Right ventricle myocardium inferior (tissue), 1 donor: ENCODE results near the gene YWHAQ. TPM values are rescaled to one million over a fixed set of nuclear protein-coding genes. Genes with fewer than 3 reads are reported as not detected.
"Not testable (repeated sequence)": the region's sequence is repeated elsewhere in the genome, so short reads cannot be mapped to it uniquely, and the experiment has no call there.

Source experiments
- ATAC-seq: fragments of 200-7000 bp; cut with Tn5 transposase; one replicate; pipeline ENCODE4 v1.9.1; 2020; ENCODE audit warnings: mild to moderate bottlenecking, moderate library complexity
- DNase-seq: peaks from one replicate; pipeline ENCODE4 v3.0.0; 2021; ENCODE audit errors: missing footprints
- intact Hi-C: fragments of 100-400 bp; cut with DNase I; formaldehyde crosslinking; loops from one replicate; pipeline ENCODE4 v1.11.0; 2022
- total RNA-seq: library from RNA; stranded (reverse); fragmentation: NEBNext Ultra II Directional; extraction: Animal tissue kit (Norgen Biotek cat#: 25700); gene quantifications from one replicate; pipeline ENCODE4 v1.2.1, GENCODE V29; 2021
- donor health status: DM: no; HTN: yes; CAD: no; lungs with severe emphysema.

Gene YWHAQ
- total RNA-seq, 1 donor from 2014 or later, result 116 TPM

GRCh38 chr2:9570182-9571060 is 60.4 kb downstream of the YWHAQ start:
- DNase-seq, result no peak
- no peak for ATAC-seq
- intact Hi-C loops, result no loop called here

DNA sequence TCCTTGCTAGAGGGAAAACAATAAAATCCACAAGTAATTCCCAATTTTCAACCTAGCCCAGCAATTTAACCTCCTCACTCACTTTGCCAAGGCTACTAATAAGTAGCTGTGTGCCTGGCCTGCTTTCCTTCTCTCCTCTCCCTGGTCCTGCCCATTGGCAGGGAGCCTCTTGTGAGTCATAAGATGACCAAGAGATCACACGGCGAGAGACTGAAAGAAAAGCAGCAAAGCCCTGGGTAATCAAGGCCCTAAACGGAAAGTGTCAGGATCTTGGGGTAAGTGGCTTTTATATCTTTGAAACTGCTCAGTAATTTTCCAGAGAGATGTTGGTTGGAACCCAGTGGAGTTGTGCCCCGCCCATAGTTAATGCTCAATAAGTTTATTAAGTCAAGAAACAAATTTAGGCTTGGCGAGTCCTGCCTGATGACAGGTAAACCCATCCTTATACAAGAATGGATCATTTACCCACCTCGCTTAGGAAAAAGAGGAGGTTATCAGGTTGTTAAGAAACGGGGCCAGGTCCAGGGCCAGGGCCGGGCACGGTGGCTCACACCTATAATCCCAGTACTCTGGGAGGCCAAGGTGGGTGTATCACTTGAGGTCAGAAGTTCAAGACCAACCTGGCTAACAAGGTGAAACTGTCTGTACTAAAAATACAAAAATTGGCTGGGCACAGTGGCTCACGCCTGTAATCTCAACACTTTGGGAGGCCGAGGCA is 65.2 kb downstream of the YWHAQ start:
- DNase-seq, result peak; percentile 77
- intact Hi-C loops, result no loop called here
- peak; percentile 92 for ATAC-seq

- intact Hi-C loops, result no loop called here
- no peak for ATAC-seq
- no peak for DNase-seq
These were observed 70.2 kb downstream of the YWHAQ start for GRCh38 chr2:9560628-9561027.

GRCh38 chr2:9558948-9559381 is 71.8 kb downstream of the YWHAQ start:
- ATAC-seq (no peak), DNase-seq (no peak)
- intact Hi-C loops, result loop anchor here (5.0 to 10.0 kb wide), 3 partner anchors 43 to 486 kb away; partner anchors contain the start of gene KLF11

- intact Hi-C loops, result loop anchor here (5.0 to 10.0 kb wide), 3 partner anchors 46 to 489 kb away; partner anchors contain the start of gene KLF11
- ATAC-seq (no peak), DNase-seq (no peak)
These were observed 74.6 kb downstream of the YWHAQ start for GRCh38 chr2:9556121-9556743.

DNA sequence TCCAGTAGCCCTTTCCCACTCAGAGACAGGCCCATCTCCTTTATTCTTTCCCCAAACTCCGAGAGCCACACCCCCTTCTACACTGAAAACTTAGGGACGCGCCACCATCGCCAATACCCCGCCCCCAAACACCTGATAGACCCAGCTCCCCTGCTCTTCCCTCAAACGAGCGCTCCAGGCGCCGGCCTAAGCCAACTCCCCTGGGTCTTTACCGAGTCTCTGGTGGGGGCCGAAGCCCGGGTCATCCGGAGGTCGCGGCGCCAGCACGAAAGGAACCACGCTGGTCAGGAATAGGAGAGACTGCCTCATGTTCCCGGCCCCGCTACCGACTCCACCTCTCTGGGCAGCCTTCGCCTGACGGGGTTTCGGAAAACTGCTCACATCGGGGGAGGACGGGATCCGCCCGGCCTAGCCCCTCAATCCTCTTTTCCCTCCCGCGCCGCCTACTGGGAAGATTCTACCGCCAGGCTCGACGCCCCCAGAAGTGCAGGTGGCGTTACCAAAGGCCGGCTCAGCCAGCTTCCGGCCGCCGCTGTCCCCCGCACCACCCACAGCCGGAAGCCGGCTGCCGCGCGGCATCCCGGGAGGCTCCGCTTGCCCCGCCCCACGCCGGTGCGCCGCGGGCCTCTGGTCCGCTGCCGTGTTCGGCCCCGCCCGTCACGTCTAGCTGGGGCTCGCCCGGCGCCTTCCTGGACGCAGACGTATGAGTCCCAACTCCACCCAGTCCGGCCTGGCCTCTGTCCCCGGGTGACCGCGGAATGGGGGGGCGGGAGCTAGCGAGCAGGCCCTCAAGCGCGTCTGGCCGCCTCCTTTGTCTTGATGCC is 75.3 kb downstream of the YWHAQ start, which contains the start of gene ADAM17:
ADAM17 (minus strand) TSS at position 534 of the 824 bp plus-strand sequence; CDS start at position 309, 225 bp downstream.
- ATAC-seq, result peak; percentile 98
- intact Hi-C loops, result loop anchor here (2.0 to 10.0 kb wide), 4 partner anchors 47 to 489 kb away; partner anchors contain the start of genes KLF11 and YWHAQ
- peak; percentile 100 for DNase-seq

- ATAC-seq, result peak; percentile 1
- no peak for DNase-seq
- intact Hi-C loops, result loop anchor here (2.0 to 10.0 kb wide), 4 partner anchors 47 to 490 kb away; partner anchors contain the start of genes KLF11 and YWHAQ
These were observed 75.9 kb downstream of the YWHAQ start for GRCh38 chr2:9554921-9555296.

GRCh38 chr2:9552219-9553178 is 78.3 kb downstream of the YWHAQ start:
- ATAC-seq (no peak), DNase-seq (no peak)
- intact Hi-C loops, result loop anchor here (10.0 kb wide), 2 partner anchors 222 to 492 kb away; partner anchors contain the start of gene KLF11

DNA sequence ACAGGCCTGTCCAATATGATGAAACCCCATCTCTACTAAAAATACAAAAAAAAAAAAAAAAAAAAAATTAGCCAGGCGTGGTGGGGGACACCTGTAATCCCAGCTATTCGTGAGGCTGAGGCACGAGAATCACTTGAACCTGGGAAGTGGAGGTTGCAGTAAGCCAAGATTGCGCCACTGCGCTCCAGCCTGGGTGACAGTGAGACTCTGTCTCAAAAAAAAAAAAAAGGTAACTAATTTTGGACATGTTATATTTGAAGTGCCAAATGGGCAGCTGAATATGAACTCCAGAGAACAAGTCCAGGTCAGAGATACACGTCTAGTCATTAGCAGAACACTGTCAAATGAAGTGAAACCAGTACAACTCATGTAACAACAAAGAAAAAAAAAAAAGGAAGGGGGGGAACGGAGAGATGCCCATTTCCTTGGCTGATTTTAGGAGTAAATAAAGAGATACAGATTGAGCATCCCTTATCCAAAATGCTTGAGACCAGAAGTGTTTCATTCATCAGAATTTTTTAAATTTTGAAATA is 79.9 kb downstream of the YWHAQ start:
- intact Hi-C loops, result loop anchor here (10.0 kb wide), 2 partner anchors 224 to 494 kb away; partner anchors contain the start of gene KLF11

GRCh38 chr2:9549420-9549819 is 81.4 kb downstream of the YWHAQ start:
- intact Hi-C loops, result no loop called here
- no peak for DNase-seq
- ATAC-seq, result no peak

More for the DNA sequence above, 79.9 kb downstream of the YWHAQ start:
- not testable (repeated sequence) for ATAC-seq, DNase-seq

DNA sequence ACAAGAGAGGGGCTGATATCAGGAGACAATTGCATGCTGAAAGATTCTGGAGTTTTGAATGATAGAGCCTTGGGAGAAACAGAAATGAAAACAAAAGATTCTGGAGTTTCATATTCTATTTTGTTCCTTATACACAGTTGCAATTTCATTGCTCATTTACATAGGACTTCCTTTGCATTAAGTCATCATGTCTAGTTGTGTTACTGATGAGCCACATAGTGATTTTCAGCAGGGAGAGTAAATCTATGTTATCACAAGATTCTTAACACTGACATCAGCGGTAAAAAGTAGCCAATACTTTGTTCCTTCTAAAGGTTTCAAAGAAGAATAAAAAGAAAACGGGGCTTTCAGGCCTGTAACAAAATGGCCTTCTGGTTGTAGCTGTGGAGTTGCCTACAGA is 82.3 kb downstream of the YWHAQ start:
- DNase-seq (no peak), ATAC-seq (no peak)
- intact Hi-C loops, result no loop called here

GRCh38 chr2:9547262-9547991 is 83.4 kb downstream of the YWHAQ start:
- no peak for DNase-seq
- ATAC-seq, result no peak
- intact Hi-C loops, result no loop called here

GRCh38 chr2:9545502-9545901 is 85.3 kb downstream of the YWHAQ start:
- DNase-seq (no peak), ATAC-seq (no peak)
- intact Hi-C loops, result no loop called here

GRCh38 chr2:9543557-9543956 is 87.2 kb downstream of the YWHAQ start:
- intact Hi-C loops, result no loop called here
- no peak for DNase-seq
- no peak for ATAC-seq

GRCh38 chr2:9539531-9539930 is 91.3 kb downstream of the YWHAQ start:
- peak; percentile 42 for ATAC-seq
- intact Hi-C loops, result no loop called here
- DNase-seq, result no peak

DNA sequence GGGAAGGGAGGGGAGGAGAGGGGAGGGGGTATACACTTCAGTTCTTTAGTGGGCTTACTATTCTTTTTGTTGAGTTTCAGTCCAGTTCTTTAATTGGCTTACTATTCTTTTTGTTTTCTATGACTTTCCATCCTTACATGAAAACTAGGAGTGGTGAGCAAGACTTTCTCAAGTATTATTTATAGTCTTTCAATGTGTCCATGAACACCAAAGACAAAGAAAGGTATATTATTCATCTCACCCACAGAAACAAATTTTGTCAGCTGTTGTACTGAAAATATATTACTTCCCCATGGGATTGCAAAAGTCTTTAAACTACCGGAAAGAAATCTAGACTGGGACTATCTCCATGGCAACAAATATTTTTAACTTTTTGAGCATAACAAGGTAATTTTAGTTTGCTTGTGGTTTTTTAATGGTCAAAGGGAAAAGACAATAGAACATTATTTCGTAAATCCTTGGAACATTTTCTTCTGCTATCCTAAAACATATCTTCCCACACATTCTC is 92.7 kb downstream of the YWHAQ start:
- DNase-seq (no peak), ATAC-seq (peak; percentile 52)
- intact Hi-C loops, result no loop called here
